ENCODE results near the gene MAST3. TPM values are rescaled to one million over a fixed set of nuclear protein-coding genes. Genes with fewer than 3 reads are reported as not detected.
A peak's percentile ranks its signal among the peaks of the same experiment; 100 is the strongest.

Gene MAST3
- total and polyA plus RNA-seq, 2 of the 13 experiments (the other 11 are each of a cell fraction or from before 2014, with no cell fraction given), result 4.1 to 4.6 TPM

- POLR2A ChIA-PET, result interaction anchor here (0.6 to 2.2 kb wide), 5 partner anchors 8 to 74 kb away, joined by 3 to 18 read pairs (median 9); partner anchors contain the start of gene PIK3R2
- intact Hi-C loops (cut with micrococcal nuclease; ENCODE audit: unreplicated experiment), result no loop called here
- H3K79me2 ChIP-seq (ENCODE audit: insufficient read depth, low read length), result peaks cover 16% of the 10 kb centered on the region
- 52% methylated on average over 10 of the region's 11 CpGs for WGBS (ENCODE audit: low lambda C conversion rate)
- in situ Hi-C loops (cut with HindIII; ENCODE audit: extremely low pct_ligation_motif_present, low pct_unique_long_range_greater_than_20kb), result no loop called here
- H3K27me3 ChIP-seq (ENCODE audit: control insufficient read depth in 1 of 2, insufficient read depth in 2 of 2, low read length in 2 of 2), result no peaks in the 10 kb centered on the region
- no peak overlapping the region for H2AFZ ChIP-seq (ENCODE audit: low read length)
- H4K20me1 ChIP-seq (ENCODE audit: insufficient read depth, low read length), result no peaks in the 10 kb centered on the region
- H3K27ac ChIP-seq (ENCODE audit: extremely low read length, insufficient read depth, low read length), result peak overlapping the region; percentile 30
- no peak for DNase-seq (ENCODE audit: low spot score)
- no peak; the same call in 2 of the 3 replicates for ATAC-seq
- H3K36me3 ChIP-seq (replicated peaks in 1 of 2; ENCODE audit: control insufficient read depth in 1 of 2, insufficient read depth in 2 of 2, low read length in 2 of 2), result peaks cover 2 to 22% of the 10 kb centered on the region in 2 experiments; a peak in 4 of 5 replicates
- no TSS peak for BruUV-seq (replicated peaks)
- FAIRE-seq, result no peak
- CTCF ChIA-PET (ENCODE audit: low intra/inter-chr PET ratio, low total read pairs), result no interaction called here
- H3K9me3 ChIP-seq (ENCODE audit: low read length), result no peaks in the 10 kb centered on the region
- peak overlapping the region; percentile 75 for H3K4me2 ChIP-seq (ENCODE audit: low read depth, low read length)
- peaks cover 23% of the 10 kb centered on the region for H3K4me1 ChIP-seq (ENCODE audit: insufficient read depth, low read length)
- 0 out of 2 replicates have a peak overlapping the region, but pooled peaks have one; percentile 46 for H3K9ac ChIP-seq (ENCODE audit: insufficient read depth, low read depth, low read length)
- H3K4me3 ChIP-seq (replicated peaks in 1 of 3; ENCODE audit: insufficient read depth in 1 of 3, low read depth in 2 of 3, low read length in 3 of 3), result peak overlapping the region; percentile 34 to 64 (median 35)
- TF ChIP-seq MED13 (CRISPR knock-in tag; IDR thresholded peaks at IDR 0.05), result no peak
- no peak for TF ChIP-seq FOXM1 (CRISPR knock-in tag; IDR thresholded peaks at IDR 0.05)
- TF ChIP-seq MIER2 (CRISPR knock-in tag; IDR thresholded peaks at IDR 0.05), result no peak
- TF ChIP-seq REPIN1 (CRISPR knock-in tag; IDR thresholded peaks at IDR 0.05; ENCODE audit: borderline replicate concordance, low read depth), result no peak
- no peak for TF ChIP-seq FOXK1 (CRISPR knock-in tag; IDR thresholded peaks at IDR 0.05; ENCODE audit: borderline replicate concordance, low read depth)
- no peak for TF ChIP-seq TEAD2 (CRISPR knock-in tag; IDR thresholded peaks at IDR 0.05)
- TF ChIP-seq PHF20 (CRISPR knock-in tag; IDR thresholded peaks at IDR 0.05), result no peak
- no peak for TF ChIP-seq MAZ (IDR thresholded peaks at IDR 0.05; ENCODE audit: borderline replicate concordance, low read depth, low read length)
- no peak for TF ChIP-seq MAZ (CRISPR knock-in tag; IDR thresholded peaks at IDR 0.05; ENCODE audit: low read depth)
- TF ChIP-seq, protein P1, sequence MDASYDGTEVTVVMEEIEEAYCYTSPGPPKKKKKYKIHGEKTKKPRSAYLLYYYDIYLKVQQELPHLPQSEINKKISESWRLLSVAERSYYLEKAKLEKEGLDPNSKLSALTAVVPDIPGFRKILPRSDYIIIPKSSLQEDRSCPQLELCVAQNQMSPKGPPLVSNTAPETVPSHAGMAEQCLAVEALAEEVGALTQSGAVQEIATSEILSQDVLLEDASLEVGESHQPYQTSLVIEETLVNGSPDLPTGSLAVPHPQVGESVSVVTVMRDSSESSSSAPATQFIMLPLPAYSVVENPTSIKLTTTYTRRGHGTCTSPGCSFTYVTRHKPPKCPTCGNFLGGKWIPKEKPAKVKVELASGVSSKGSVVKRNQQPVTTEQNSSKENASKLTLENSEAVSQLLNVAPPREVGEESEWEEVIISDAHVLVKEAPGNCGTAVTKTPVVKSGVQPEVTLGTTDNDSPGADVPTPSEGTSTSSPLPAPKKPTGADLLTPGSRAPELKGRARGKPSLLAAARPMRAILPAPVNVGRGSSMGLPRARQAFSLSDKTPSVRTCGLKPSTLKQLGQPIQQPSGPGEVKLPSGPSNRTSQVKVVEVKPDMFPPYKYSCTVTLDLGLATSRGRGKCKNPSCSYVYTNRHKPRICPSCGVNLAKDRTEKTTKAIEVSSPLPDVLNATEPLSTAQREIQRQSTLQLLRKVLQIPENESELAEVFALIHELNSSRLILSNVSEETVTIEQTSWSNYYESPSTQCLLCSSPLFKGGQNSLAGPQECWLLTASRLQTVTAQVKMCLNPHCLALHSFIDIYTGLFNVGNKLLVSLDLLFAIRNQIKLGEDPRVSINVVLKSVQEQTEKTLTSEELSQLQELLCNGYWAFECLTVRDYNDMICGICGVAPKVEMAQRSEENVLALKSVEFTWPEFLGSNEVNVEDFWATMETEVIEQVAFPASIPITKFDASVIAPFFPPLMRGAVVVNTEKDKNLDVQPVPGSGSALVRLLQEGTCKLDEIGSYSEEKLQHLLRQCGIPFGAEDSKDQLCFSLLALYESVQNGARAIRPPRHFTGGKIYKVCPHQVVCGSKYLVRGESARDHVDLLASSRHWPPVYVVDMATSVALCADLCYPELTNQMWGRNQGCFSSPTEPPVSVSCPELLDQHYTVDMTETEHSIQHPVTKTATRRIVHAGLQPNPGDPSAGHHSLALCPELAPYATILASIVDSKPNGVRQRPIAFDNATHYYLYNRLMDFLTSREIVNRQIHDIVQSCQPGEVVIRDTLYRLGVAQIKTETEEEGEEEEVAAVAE (CRISPR knock-in tag; IDR thresholded peaks at IDR 0.05; ENCODE audit: borderline replicate concordance), result no peak
- TF ChIP-seq SP140L (CRISPR knock-in tag; IDR thresholded peaks at IDR 0.05; ENCODE audit: borderline replicate concordance), result no peak
- no peak for TF ChIP-seq ZNF260 (CRISPR knock-in tag; IDR thresholded peaks at IDR 0.05; ENCODE audit: borderline replicate concordance, low read depth)
- TF ChIP-seq CBX1 (IDR thresholded peaks at IDR 0.05; ENCODE audit: low read depth), result no peak
- TF ChIP-seq MLXIP (CRISPR knock-in tag; IDR thresholded peaks at IDR 0.05; ENCODE audit: borderline replicate concordance), result no peak
These were observed 19.8 kb downstream of the MAST3 start for GRCh38 chr19:18117364-18117691.

All from HepG2 (cell line).